ENCODE data around the gene STEAP1B. TPM values are rescaled to one million over a fixed set of nuclear protein-coding genes. Genes with fewer than 3 reads are reported as not detected.

STEAP1B gene
- total RNA-seq, 1 donor, result 38.6 TPM

GRCh38 chr7:22487978-22488642 lies 11.9 kb downstream of the STEAP1B start:
- no peak for DNase-seq (ENCODE audit: low read depth)
- H3K4me3 ChIP-seq (ENCODE audit: low read depth, low read length), result no peak overlapping the region
- no peak for TF ChIP-seq CTCF (IDR thresholded peaks at IDR 0.05; ENCODE audit: insufficient read depth, low read length)

DNA sequence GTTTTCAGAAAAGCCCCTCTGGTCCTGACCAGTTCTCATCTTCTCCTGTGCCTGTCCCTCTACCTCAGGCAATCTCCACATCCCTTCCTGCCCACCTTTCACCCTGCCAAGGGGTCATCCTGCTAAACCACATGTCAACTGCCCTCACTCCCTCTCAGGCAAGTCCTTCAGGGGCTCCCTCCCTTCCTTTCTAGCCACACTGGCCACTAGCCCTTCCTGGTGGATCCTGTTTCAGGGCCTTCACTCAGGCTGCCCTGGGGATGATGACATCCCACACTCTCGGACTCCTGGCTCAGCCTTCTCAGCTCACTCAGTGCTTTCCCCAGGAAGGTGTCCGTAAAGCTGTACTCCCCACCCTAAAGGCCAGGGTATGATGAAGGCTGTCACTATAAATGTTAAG lies 13.4 kb downstream of the STEAP1B start:
- H3K4me3 ChIP-seq (ENCODE audit: low read depth, low read length), result no peak overlapping the region
- no peak for DNase-seq (ENCODE audit: low read depth)
- TF ChIP-seq CTCF (IDR thresholded peaks at IDR 0.05; ENCODE audit: insufficient read depth, low read length), result no peak

GRCh38 chr7:22485189-22485588 lies 14.8 kb downstream of the STEAP1B start:
- TF ChIP-seq CTCF (IDR thresholded peaks at IDR 0.05; ENCODE audit: insufficient read depth, low read length), result no peak
- peak; percentile 55 for DNase-seq (ENCODE audit: low read depth)
- H3K4me3 ChIP-seq (ENCODE audit: low read depth, low read length), result no peak overlapping the region

- H3K4me3 ChIP-seq (ENCODE audit: low read depth, low read length), result no peak overlapping the region
- no peak for DNase-seq (ENCODE audit: low read depth)
- no peak for TF ChIP-seq CTCF (IDR thresholded peaks at IDR 0.05; ENCODE audit: insufficient read depth, low read length)
Measured at GRCh38 chr7:22482503-22482902, 17.5 kb downstream of the STEAP1B start.

- DNase-seq (ENCODE audit: low read depth), result no peak
- no peak overlapping the region for H3K4me3 ChIP-seq (ENCODE audit: low read depth, low read length)
Measured at GRCh38 chr7:22481726-22482125, 18.3 kb downstream of the STEAP1B start.

DNA sequence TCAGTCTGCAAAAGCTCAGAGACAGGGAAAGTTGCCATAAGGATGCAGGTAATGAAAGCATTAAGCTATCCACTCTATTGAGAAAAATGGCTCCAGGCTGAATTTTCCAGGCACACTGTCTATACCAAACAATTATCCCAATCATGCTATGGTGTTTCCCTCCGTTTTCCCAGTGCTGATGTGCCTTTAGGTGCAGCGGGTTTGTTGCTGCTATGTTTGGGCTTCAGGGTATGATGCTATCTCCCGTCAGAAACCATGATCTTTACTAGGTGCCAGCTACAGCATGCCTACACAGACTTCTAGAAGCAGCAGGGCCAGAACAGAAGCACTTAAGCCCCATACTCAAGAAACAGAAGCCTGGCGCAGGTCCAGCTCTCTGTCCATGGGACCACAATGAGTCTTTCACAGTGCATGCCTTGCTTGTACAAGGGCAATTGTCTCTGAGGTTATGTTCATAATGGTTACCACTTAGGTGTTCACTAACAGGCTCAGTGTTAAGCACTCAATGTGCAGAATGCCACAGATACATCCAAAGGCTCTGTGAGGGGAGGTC lies 19.4 kb downstream of the STEAP1B start:
- no peak for TF ChIP-seq CTCF (IDR thresholded peaks at IDR 0.05; ENCODE audit: insufficient read depth, low read length)
- DNase-seq (ENCODE audit: low read depth), result no peak
- no peak overlapping the region for H3K4me3 ChIP-seq (ENCODE audit: low read depth, low read length)

More at GRCh38 chr7:22481726-22482125, 18.3 kb downstream of the STEAP1B start:
- TF ChIP-seq CTCF (IDR thresholded peaks at IDR 0.05; ENCODE audit: insufficient read depth, low read length), result no peak
